OCI-LY3 (cell line): ENCODE data around the gene DOHH.

ENCODE experiments used
- CTCF ChIP-seq: fragments of 200-600, 300-600 bp; sonication (generic); IDR thresholded peaks from 2 replicates; pipeline ENCODE4 v1.5.1; 2014; ENCODE audit warnings: antibody characterized with exemption, low read length, low read depth
- EZH2phosphoT487 ChIP-seq: fragments of 200-600 bp; shearing (Covaris generic); IDR thresholded peaks from 2 replicates; pipeline ENCODE4 v1.6.1; 2018; ENCODE audit warnings: antibody characterized with exemption, mixed run types, low read depth

DNA sequence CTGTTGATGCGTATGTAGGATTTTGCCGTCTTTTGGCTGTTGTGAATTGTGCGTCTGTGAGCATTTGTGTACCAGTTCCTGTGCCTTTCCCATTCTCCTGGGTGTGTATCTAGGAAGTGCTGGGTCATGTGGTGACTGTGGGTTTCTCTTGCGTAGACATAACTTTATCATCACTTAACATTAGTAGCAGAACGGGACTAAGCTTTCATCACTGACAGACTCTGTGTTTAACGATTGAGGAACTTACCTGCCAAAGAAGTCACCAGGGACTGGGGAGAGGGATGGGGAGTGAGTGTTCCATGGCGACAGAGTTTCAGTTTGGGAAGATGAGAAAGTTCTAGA, 20.6 kb upstream of the DOHH start:
- TF ChIP-seq EZH2phosphoT487 (no peak), CTCF (no peak)
